Erythroblast (primary cell): ENCODE measurements around the gene RPL3.

ENCODE experiments used
- GATA1 ChIP-seq: IDR thresholded peaks from 2 replicates; pipeline ENCODE4 v1.6.1; 2011; ENCODE audit warnings: low read depth, mild to moderate bottlenecking, control low read depth, low read length, moderate library complexity
- POLR2A ChIP-seq: IDR thresholded peaks from 2 replicates; pipeline ENCODE4 v1.6.1; 2011; ENCODE audit warnings: mild to moderate bottlenecking, low read length

DNA sequence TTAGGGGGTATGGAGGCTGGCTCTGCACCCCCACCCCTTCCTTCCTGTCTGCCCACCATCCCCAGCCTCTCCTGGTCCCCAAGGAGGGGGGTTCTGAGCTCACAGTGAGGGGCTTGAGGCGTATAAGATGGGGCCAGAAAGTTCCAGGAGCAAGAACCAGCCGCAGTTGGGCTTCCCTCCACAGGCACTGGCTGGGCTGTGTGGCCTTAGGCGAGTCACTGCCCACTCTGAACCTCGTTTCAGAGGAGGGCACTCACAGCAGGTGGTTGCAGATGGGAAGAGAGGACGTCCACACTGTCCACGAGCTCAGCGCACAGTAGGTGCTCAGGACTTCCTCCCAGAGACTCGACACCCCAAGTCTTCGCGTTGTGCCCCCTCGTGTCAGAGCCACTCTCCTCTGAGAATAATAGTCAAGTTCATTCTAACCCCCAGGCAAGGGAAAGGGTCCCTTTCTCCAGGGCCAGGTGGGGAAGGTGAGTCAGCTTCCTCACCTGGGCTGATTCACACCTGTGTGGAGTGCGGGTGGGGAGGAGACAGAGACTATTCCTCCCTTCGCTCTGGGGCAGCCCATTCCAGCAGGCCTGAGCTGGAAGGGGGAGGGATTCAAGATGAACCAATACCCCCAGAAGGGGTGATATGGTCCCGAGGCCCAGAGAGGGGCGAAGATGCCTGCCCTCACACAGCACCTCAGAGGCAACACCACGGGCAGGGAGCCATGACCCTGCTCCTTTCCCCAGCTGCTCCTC, 29.3 kb downstream of the RPL3 start:
- TF ChIP-seq POLR2A (no peak), GATA1 (no peak)
